Measurements from ENCODE around the gene TARBP2.
A peak's percentile ranks its signal among the peaks of the same experiment; 100 is the strongest.

TARBP2 gene, protein sequence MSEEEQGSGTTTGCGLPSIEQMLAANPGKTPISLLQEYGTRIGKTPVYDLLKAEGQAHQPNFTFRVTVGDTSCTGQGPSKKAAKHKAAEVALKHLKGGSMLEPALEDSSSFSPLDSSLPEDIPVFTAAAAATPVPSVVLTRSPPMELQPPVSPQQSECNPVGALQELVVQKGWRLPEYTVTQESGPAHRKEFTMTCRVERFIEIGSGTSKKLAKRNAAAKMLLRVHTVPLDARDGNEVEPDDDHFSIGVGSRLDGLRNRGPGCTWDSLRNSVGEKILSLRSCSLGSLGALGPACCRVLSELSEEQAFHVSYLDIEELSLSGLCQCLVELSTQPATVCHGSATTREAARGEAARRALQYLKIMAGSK

GRCh38 chr12:53500776-53501614, at the start of gene TARBP2:
TARBP2 (plus strand) TSS chr12:53501283; CDS start chr12:53501409, 126 bp downstream.
- peak; percentile 99 for DNase-seq

DNA sequence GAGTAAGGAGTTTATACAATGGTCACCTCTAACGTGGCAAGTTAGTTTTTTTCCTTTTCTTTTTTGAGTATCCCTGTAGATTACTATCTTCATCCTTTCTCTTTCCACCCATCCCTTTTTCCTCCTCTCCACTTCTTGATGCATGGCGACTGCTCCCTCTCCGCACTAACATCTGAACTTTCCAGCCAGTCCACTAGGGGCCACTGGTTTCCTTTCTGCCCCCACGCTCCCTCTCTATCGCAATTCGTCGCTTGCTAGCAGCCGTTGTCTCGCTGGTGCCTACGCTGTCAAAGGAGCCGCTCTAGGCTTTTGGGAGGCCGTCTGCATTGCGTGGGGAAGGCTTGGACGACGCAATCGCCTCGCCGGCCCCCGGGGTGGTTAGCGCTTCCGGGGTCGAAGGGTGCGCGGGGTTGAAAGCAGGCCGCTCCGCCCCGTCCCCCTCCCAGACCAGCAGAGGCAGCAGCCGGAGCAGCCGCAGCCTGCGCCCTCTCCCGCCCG, 49.4 kb upstream of the TARBP2 start, which contains the start of gene PCBP2:
Gene PCBP2, plus strand, starts transcription at position 442 of the 498 bp plus-strand sequence. CDS start 2,699 bp downstream, outside the sequence.
- peak; percentile 98 for DNase-seq

GRCh38 chr12:53452159-53453077, 48.7 kb upstream of the TARBP2 start:
- DNase-seq: peak; percentile 76

- DNase-seq: no peak
Observed at GRCh38 chr12:53453953-53454640, 47.0 kb upstream of the TARBP2 start.

DNA sequence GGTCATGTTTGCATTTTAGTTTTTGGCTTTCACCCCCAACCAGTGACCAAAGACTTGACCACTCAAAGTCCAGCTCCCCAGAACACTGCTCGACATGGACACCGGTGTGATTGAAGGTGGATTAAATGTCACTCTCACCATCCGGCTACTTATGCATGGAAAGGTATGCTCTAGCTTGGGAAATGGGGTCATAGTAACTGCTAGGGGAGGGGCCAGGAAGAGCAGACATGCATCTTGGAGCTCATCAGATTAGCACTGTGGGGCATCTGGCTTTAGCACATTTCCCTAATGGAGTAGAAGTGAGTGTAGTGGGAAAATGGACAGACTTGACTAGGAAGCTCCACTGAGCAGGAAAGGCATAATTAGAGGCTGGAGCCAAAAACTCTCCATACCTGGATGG, 46.4 kb upstream of the TARBP2 start:
- DNase-seq: no peak

DNA sequence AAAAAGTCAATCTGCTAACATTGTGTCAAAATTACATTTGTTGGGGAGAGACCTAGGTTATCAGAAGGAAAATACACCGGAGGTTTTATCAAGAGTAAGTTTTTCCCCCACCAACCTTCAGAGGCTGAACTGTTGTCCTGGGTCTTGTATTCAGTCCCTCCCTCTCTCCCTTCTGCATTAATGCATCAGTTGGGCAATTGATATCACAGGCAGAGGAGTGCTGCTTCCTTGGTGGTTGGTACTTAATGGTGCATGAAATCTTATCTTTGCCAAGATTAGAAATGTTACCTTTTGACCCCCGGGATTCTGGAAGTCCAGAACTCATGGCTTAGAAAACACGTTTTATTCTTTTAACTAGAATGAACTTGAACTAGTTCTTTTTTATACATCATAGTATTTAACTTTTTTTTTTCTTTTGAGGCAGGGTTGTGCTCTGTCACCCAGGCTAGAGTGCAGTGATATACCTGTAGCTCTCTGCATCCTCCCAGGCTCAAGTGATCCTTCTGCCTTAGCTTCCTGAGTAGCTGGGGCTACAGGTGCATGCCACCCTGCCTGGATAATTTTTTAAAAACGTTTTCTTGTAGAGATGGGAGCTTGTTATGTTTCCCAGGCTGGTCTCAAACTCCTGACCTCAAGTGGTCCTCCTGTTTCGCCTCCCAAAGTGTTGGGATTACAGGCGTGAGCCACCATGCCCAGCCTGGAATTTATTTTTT, 44.3 kb upstream of the TARBP2 start:
- DNase-seq: no peak

DNA sequence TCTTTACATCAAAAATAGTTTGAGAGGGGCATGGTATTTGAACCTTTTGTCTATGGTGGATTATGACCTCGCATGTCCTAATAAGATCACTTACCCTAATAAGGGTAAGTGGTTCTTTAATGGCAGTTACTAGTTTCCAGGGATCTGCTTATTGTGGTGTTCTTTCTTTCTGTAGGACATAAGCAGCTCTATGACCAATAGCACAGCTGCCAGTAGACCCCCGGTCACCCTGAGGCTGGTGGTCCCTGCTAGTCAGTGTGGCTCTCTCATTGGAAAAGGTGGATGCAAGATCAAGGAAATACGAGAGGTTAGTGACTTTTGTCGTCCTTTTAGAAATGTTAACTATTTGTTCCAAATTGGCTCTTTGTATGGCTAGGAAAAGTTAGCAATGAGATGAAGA, 42.0 kb upstream of the TARBP2 start:
- no peak for DNase-seq

- DNase-seq: no peak
Observed at GRCh38 chr12:53461059-53461458, 40.0 kb upstream of the TARBP2 start.

- no peak for DNase-seq
Observed at GRCh38 chr12:53461591-53461990, 39.5 kb upstream of the TARBP2 start.

DNA sequence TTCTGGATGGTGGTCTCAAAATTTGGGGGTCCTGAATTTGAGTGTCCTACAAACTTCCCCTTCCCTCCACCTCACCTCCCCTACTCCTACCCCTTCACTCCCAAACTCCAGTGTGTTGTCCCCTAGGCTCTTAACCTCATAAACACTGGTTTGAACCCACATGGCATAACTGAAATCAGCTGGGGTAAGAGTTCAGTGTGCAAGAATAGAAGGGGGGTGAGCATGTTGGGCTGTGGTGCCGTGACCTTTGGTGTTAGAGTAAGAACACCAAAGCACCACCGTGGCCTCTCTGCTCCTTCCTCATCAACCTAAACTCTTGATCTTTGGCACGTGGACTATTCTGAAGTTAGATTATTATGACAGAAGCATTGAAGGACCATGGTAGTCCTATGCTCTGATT, 38.1 kb upstream of the TARBP2 start:
- no peak for DNase-seq

GRCh38 chr12:53463802-53464560, 37.1 kb upstream of the TARBP2 start:
- DNase-seq: no peak

DNA sequence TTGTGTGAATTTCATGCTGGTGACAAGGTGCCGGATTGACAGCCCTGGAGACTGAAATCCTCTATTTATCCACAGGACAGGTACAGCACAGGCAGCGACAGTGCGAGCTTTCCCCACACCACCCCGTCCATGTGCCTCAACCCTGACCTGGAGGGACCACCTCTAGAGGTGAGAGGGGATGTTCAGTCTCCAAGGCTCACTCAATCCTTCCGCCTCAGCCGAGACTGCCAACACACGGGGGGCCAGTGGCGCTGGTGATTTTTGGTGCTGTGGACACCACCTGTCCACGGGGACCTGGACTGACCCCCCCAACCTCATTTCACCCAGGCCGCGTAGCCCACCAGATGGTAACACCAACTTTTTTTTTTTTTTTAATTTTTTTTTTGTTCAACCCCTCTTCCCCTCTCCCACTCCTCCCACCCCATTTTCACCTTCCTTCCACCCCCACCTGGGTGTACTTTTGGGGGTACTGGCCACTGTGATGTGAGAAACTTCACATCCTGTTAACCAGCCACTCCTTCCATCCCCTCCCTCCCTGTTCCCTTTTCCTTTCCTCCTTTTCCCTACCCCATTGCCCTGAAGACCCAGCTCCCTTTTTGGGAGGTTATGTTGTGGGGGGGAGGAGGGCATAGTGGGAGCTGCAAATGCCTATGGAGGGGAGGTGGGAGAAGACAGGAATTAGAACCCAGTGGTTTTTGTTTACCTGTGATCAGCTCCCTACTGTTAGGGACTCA, 36.2 kb upstream of the TARBP2 start:
- DNase-seq: no peak

DNA sequence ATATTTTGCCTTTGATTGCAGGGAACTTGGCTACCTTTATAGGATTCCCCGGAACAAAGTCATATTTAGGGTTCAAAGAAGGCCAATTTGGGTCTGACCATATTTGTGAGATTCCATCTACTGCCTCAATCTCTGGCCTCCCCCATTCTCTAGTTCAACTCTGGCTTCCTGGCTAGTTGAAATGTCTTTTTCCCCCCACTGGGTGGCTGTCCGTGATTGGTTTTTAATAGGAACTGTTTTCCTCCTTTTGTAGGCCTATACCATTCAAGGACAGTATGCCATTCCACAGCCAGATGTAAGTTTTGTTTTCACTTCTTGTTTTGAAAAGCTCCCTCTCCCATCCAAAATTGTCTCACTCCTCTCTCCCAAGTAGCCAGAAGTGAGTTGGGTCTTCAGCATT, 35.4 kb upstream of the TARBP2 start:
- DNase-seq: no peak

DNA sequence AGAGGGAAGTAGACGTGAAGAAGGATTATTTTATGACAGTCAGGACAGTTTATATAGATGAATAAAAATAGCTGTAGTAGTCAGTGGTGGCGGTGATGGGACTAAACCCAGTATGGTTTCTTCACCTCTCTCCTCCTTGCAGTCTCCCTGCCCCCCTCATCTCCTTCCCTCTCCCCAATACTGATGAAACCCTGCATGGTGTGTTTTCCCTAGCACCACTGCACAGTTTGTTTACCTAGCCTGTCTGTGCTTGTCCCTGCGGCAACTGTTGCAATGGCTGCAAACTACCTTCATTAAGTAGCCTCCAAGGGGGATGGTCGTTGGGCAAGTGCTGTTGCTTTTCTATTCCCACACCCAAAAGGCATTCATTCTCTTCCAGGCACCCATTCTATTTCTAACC, 34.4 kb upstream of the TARBP2 start:
- no peak for DNase-seq

- DNase-seq: no peak
Observed at GRCh38 chr12:53467082-53467481, 34.0 kb upstream of the TARBP2 start.

DNA sequence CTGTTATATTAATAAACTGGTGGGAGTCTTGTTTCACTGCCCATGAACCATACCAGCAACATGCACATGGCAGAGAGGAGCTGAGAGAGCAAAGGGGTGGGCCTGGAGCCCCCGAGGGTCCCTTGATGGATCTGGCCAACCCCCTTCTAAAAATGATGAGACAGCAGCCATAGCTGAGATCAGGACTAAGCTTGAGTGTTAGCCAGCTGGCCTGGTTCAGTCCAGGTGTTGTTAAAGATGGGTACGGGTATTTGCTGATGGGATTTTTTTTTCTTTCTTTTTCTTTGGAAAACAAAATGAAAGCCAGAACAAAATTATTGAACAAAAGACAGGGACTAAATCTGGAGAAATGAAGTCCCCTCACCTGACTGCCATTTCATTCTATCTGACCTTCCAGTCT, 33.2 kb upstream of the TARBP2 start:
- no peak for DNase-seq

DNA sequence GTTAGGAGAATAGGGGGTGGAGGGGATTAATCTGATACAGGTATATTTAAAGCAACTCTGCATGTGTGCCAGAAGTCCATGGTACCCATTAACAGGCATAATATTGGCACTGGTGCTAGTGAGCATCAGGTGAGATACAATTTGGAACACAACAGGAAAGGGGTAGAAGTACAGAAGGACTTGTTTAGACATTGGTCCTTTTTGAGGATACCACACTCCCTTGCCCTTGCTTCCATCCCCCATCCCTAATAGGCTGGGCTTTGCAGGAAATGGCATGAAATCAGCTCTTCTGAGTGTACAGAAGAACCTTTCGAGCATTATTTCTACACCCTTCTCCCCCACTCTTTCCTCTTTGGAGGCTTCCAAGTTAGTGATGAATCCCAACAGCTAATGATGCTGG, 32.8 kb upstream of the TARBP2 start:
- DNase-seq: no peak

- DNase-seq: no peak
Observed at GRCh38 chr12:53472056-53472582, 29.0 kb upstream of the TARBP2 start.

DNA sequence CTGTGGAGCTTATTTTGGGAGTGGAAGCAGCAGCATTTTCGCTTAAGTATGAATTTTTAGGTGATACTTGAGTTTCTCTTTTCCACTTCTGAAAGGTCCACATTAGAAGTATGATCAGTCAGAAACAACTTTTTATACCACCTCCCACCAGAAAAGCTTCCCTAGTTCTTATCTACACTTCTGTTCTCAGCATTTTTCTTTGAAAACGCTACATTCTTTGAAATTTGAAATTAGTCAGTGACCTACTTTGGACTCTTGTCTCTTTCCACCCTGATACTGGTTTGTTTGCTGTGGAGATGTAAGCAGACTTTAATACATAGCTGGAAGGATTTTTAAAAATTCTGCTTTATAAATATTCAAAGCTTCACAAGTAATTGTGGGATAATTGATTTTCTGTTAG, 27.0 kb upstream of the TARBP2 start:
- DNase-seq: no peak

DNA sequence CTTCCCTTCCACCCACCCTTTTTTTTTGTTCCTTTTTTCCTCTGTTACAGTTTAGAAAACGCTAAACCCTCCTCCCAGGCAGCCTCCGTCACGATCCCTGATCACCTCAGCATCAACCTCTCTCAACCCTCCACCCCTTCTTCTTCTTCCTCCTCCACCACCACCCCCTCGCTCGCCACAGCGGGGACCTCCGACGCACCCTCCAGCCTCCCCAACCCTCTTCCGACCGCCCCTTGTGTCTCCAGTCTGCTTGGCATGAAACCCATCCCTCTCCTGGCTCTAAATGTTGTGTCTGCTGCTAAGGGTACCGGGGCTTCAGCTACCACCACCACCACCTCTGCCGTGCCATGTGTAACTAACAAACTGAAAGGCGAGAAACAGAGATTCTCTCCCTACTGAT, 26.3 kb upstream of the TARBP2 start:
- no peak for DNase-seq

All from activated gamma-delta T cell treated with Interleukin-2 at 50 U/mL for 16 hours (primary cell).